ENCODE results near the gene HARS2. TPM values are rescaled to one million over a fixed set of nuclear protein-coding genes. Genes with fewer than 3 reads are reported as not detected.

Gene HARS2
- total and polyA plus RNA-seq, 2 donors from 2014 or later, result 26.7 to 27.6 TPM

DNA sequence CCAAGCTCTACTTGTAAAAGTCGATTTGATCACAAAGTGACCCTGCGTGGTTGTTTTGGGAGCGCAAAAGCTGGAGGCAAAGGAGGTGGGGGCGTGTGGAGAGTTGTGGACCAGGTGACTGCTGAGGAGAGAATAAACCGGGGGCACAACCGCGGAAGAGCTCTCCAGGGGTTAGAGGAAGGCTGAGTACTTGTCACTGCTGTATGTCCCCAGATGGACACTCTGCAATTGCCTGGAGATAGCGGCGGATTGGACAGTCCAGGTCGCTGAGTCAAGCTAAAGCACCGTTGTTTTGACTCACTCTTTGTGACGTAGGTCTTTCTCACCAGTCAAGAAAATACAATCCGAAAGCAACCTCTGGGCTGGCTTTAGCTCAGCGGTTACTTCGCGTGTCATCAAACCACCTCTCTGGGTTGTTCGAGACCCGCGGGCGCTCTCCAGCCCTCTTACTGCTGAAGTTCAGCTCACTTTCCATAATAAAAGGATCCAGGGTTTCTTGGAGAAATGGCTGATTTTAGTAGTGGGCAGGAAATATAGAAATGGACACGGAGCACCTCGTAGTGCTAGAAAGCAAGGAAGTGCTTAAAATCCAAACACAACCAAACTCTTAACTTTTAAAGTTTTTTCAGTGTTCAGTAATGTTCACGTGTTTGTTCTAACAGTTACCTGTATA is 34.7 kb downstream of the HARS2 start:
- Histone ChIP-seq H3K9me3 (ENCODE audit: control insufficient read depth in 2 of 3, insufficient read depth in 1 of 3, low read length in 3 of 3) (no peaks in the 10 kb centered on the region), H3K9ac (ENCODE audit: low read length in 3 of 3) (no peak overlapping the region), H3K27ac (ENCODE audit: low read depth in 2 of 2, low read length in 2 of 2) (no peak overlapping the region), H3K4me1 (ENCODE audit: control insufficient read depth in 2 of 3, insufficient read depth in 2 of 3, low read depth in 1 of 3, low read length in 3 of 3) (no peaks in the 10 kb centered on the region), H3K4me3 (ENCODE audit: low read length in 3 of 3) (peak overlapping the region in 1 of 3 donors; percentile 25), H3K36me3 (ENCODE audit: control insufficient read depth in 2 of 3, insufficient read depth in 3 of 3, low read length in 3 of 3) (no peaks in the 10 kb centered on the region), H3K27me3 (ENCODE audit: control insufficient read depth, insufficient read depth, low read length) (no peaks in the 10 kb centered on the region)
- DNase-seq (peak; percentile 59 to 79 (median 72)), FAIRE-seq (no peak)
- intact Hi-C loops (cut with DNase I), result no loop called here
- TF ChIP-seq, protein P1, sequence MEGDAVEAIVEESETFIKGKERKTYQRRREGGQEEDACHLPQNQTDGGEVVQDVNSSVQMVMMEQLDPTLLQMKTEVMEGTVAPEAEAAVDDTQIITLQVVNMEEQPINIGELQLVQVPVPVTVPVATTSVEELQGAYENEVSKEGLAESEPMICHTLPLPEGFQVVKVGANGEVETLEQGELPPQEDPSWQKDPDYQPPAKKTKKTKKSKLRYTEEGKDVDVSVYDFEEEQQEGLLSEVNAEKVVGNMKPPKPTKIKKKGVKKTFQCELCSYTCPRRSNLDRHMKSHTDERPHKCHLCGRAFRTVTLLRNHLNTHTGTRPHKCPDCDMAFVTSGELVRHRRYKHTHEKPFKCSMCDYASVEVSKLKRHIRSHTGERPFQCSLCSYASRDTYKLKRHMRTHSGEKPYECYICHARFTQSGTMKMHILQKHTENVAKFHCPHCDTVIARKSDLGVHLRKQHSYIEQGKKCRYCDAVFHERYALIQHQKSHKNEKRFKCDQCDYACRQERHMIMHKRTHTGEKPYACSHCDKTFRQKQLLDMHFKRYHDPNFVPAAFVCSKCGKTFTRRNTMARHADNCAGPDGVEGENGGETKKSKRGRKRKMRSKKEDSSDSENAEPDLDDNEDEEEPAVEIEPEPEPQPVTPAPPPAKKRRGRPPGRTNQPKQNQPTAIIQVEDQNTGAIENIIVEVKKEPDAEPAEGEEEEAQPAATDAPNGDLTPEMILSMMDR (IDR thresholded peaks at IDR 0.05; ENCODE audit: borderline replicate concordance, extremely low read depth, insufficient read depth), result no peak

DNA sequence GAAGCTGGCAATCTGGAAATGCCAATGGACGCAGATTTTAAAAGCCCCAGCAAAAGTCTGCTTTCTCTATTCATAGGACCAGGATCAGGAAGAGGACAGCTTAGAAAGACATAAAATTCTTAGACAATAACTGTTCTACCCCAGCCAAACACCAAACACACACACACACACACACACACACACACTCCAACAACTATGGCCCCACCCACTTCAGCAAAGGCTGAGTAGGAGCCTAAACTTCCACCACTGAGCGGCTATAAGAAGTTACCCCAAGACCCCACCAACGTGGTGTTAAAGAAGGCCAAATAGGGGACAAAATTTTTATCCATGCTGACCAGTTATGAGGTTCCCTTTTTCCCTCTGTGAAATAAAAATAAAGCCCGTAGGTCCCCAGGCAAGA is 41.8 kb downstream of the HARS2 start:
- Histone ChIP-seq H3K27ac (ENCODE audit: low read depth in 2 of 2, low read length in 2 of 2) (no peak overlapping the region), H3K27me3 (ENCODE audit: control insufficient read depth, insufficient read depth, low read length) (no peaks in the 10 kb centered on the region), H3K4me3 (ENCODE audit: low read length in 3 of 3) (no peak overlapping the region), H3K9me3 (ENCODE audit: control insufficient read depth in 2 of 3, insufficient read depth in 1 of 3, low read length in 3 of 3) (no peaks in the 10 kb centered on the region), H3K4me1 (ENCODE audit: control insufficient read depth in 2 of 3, insufficient read depth in 2 of 3, low read depth in 1 of 3, low read length in 3 of 3) (no peaks in the 10 kb centered on the region), H3K9ac (ENCODE audit: low read length in 3 of 3) (no peak overlapping the region), H3K36me3 (ENCODE audit: control insufficient read depth in 2 of 3, insufficient read depth in 3 of 3, low read length in 3 of 3) (no peaks in the 10 kb centered on the region)
- FAIRE-seq, result no peak
- DNase-seq, result no peak
- intact Hi-C loops (cut with DNase I), result no loop called here
- TF ChIP-seq, protein P1 (IDR thresholded peaks at IDR 0.05; ENCODE audit: borderline replicate concordance, extremely low read depth, insufficient read depth), result no peak

DNA sequence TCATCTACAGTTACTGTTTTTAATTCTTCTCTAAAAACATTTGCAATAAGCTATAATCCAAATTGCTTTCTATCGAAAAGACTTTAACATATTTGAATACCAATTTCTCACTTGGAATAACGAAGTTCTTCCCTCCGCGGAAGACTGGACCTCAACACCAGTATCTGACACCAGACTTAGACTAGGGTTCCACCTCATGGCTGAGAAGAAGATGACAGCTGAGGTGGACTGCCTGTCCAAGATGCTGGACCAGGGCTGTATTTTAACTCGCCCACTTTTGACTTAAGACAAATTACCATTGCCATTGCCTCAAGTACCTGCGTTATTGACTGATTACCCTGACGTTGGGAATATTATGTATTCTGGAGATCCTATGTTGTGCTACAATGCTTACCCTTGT is 43.1 kb downstream of the HARS2 start:
- Histone ChIP-seq H3K27me3 (ENCODE audit: control insufficient read depth, insufficient read depth, low read length) (no peaks in the 10 kb centered on the region), H3K27ac (ENCODE audit: low read depth in 2 of 2, low read length in 2 of 2) (no peak overlapping the region), H3K9me3 (ENCODE audit: control insufficient read depth in 2 of 3, insufficient read depth in 1 of 3, low read length in 3 of 3) (no peaks in the 10 kb centered on the region), H3K36me3 (ENCODE audit: control insufficient read depth in 2 of 3, insufficient read depth in 3 of 3, low read length in 3 of 3) (no peaks in the 10 kb centered on the region), H3K4me1 (ENCODE audit: control insufficient read depth in 2 of 3, insufficient read depth in 2 of 3, low read depth in 1 of 3, low read length in 3 of 3) (no peaks in the 10 kb centered on the region), H3K9ac (ENCODE audit: low read length in 3 of 3) (no peak overlapping the region), H3K4me3 (ENCODE audit: low read length in 3 of 3) (no peak overlapping the region)
- TF ChIP-seq, protein P1 (IDR thresholded peaks at IDR 0.05; ENCODE audit: borderline replicate concordance, extremely low read depth, insufficient read depth), result no peak
- intact Hi-C loops (cut with DNase I), result no loop called here
- no peak for DNase-seq
- FAIRE-seq, result no peak

DNA sequence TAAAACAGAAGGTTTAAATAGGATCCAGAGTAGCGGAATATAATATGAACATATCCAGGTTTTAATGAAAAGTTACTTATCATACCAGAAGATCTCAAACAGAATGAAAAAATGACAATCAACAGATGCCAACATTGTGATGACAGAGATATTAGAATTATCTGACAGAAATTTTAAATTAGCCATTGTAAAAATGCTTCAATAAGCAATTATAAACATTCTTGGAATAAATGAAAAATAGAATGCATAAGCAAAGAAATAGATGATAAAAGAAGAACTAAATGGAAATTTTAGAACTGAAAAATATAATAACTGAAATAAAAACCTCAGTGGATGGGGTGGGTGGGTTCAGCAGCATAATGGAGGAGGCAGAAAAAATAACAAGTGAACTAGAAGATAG is 46.2 kb downstream of the HARS2 start:
- DNase-seq (no peak), FAIRE-seq (no peak)
- Histone ChIP-seq H3K9me3 (ENCODE audit: control insufficient read depth in 2 of 3, insufficient read depth in 1 of 3, low read length in 3 of 3) (no peaks in the 10 kb centered on the region), H3K4me3 (ENCODE audit: low read length in 3 of 3) (no peak overlapping the region), H3K36me3 (ENCODE audit: control insufficient read depth in 2 of 3, insufficient read depth in 3 of 3, low read length in 3 of 3) (no peaks in the 10 kb centered on the region), H3K4me1 (ENCODE audit: control insufficient read depth in 2 of 3, insufficient read depth in 2 of 3, low read depth in 1 of 3, low read length in 3 of 3) (no peaks in the 10 kb centered on the region), H3K27ac (ENCODE audit: low read depth in 2 of 2, low read length in 2 of 2) (no peak overlapping the region), H3K9ac (ENCODE audit: low read length in 3 of 3) (no peak overlapping the region), H3K27me3 (ENCODE audit: control insufficient read depth, insufficient read depth, low read length) (no peaks in the 10 kb centered on the region)
- TF ChIP-seq, protein P1 (IDR thresholded peaks at IDR 0.05; ENCODE audit: borderline replicate concordance, extremely low read depth, insufficient read depth), result no peak
- intact Hi-C loops (cut with DNase I), result no loop called here
